GM21447 (cell line): ENCODE data around the gene FBP1.
"Not testable (repeated sequence)": the region's sequence is repeated elsewhere in the genome, so short reads cannot be mapped to it uniquely, and the experiment has no call there.

Experiments
- ATAC-seq: cut with Tn5 transposase; IDR thresholded peaks from one replicate; pipeline ENCODE4 v1.9.1; 2021; ENCODE audit not compliant: unreplicated experiment

Gene FBP1

DNA sequence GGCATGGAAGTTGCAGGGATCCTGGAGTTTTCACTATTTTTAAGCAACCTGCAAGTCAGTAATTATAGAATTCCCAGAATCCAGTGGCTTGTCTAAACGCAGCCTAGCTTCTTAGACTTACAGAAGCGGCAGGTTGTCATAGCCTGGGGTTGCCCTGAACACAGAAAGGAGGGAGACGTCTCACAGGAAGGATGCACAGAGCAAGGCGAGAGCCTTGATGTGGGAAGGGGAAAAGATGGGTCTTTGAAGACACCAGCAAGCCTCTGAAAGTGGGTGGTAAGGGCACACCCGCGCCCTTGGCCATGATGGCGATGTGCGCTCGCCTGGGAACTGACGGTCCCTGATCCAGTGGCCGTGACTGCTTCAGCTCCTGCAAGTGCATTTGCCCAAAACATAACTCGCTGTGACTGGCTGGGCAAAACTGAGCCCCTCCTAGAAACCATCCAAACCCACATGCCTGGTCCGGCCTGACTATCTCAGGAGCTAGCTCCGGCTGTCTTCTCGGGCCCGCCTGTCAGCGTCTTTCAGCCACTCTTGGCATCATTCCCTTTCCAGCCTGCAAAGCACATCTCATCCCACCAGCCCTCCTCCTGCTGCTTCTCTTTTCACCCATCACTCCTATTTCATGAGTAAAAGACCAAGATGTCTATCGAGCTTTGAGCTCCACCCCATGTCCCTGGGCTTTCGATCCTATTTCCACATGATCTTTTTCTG lies 17.1 kb downstream of the FBP1 start:
- ATAC-seq, result no peak

DNA sequence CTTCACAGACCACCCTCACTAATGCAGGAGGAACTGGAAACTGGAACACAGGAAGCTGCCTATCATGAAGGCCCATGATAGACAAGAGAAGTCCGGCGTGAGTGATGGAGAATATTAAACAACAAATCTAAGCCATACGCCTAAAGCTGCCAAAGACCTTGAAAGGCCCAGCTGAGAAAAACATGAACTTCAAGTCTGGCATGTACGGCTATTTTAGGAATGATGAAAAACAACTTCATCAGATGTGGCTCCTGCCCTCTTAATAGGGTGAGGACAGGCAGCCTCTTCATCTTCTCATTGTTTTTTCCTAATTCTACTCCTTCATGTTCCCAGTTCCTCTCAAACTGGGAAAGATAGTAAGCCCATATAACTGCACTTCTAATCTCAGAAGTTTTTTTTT lies 20.3 kb downstream of the FBP1 start:
- ATAC-seq, result no peak

DNA sequence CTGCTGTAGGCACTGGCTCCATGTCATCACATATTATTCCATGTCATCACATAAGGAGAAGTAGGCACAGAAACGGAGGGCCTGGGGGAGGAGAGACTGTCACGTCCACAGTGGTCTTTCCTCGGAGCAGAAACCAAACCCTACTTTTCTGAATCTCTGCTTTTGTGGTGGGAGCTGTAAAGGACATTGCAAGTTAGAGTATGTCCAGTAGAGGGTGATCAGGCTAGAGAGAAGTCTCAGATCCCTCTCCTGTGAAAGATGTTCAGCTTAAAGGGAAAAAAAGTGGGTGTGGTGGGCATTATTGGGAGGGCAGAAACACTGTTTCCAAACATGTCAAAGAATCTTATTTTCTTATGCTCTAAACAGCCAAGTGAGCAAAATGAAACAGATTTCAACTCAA lies 26.3 kb downstream of the FBP1 start:
- no peak for ATAC-seq

DNA sequence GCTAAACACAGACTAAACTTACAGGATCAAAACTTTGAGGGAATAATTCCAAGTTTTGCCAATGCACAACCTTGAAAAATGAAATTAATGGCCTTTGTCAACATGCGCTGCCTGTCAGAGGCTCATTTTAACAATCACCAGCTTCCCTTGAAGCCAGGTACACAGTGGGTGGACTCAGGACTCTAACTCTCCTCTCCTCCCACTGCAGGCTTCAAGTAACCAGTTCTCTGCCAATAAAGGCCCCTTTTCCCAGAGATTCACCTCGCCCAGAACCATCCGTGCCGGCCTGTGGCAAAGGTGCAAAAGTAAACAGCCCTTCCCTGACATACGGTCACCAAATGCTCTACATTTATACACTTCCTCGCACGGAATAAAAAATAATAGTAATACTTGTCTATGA lies 27.2 kb downstream of the FBP1 start:
- no peak for ATAC-seq

DNA sequence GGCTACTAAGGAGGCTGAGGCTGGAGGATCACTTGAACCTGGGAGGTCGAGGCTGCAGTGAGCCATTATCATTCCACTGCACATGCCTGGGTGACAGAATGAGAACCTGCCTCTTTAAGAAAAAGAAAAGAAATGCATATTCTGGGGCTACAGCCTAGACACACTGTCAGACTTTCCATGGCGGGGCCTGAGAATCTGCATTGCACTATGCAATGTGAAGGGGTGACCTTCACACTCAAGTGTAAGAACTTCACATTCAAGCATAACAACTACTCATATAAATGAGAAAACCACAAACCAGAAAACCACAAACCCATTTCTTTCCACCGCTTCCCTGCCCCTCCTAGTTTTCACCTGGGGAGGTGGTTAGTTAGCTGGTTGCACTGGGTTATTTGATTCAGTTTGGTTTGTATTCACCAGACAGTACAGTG lies 27.7 kb downstream of the FBP1 start:
- no peak for ATAC-seq

DNA sequence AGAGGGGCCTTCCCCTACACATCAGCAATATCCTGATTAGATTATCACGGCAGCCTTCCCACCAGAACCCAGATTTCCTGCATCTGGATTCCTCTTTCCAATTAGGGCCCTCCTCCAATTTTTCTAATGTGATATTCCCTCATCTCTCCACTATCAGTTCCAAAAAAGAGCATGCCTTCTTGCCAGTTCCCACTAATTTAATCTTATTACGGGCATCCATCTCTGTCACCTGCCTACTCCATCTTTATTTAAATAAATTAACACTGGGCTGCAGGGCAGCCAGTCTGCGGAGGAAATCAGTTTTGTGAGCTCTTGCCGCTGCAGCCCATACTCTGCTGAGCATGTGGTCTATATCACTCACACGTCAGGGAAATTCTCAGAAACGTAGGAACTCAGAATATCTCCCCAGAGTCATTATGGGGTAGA lies 29.1 kb downstream of the FBP1 start:
- no peak for ATAC-seq

DNA sequence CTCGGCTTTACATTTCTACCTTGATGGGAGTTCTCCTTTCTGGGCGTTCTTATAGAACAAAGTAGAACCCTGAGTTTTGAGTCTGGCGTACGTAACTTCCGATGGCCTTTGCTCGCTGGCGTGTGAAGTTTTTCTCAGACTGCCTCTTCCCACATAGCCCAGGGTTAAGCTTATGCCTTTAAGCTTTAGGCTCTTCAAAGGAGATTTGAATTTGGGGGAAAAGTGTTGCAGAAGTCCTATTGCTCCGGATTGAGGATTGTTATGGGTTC lies 32.0 kb downstream of the FBP1 start:
- ATAC-seq, result no peak

DNA sequence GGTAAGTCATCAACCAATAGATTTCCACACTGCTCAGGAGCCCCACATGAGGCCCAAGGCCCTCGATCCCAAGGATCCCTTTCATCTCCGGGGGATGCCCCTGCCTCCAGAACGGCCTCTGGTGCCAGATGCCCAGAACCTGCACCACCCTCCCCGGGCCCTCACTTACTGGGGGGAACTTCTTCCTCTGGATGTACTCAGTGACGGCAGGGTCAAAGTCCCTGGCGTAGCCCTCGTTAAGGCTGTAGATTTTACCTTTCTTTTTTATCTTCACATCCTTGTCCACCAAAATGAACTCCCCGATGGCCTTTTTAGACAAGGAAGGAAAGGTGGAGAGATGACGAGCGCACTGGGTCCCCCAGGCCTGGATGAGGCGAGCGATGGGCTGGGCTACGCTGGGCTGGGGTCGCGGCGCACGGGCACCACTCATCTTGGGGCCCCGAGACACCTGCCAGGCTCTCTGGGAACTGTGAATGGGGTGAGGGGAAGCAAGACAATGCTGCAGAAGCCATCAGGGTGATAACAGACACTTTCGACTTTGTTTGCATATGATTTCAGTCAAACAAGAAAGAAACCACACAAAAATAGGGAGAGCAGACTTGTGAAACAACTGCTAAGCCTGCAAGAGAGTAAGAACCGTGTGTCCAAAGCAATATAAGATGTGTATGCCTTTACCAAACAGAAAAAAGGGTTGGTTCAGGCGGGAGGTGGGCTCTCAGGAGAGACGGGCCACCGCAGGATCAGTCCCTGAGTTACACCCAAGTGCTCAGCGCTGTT lies 32.5 kb downstream of the FBP1 start:
- no peak for ATAC-seq

DNA sequence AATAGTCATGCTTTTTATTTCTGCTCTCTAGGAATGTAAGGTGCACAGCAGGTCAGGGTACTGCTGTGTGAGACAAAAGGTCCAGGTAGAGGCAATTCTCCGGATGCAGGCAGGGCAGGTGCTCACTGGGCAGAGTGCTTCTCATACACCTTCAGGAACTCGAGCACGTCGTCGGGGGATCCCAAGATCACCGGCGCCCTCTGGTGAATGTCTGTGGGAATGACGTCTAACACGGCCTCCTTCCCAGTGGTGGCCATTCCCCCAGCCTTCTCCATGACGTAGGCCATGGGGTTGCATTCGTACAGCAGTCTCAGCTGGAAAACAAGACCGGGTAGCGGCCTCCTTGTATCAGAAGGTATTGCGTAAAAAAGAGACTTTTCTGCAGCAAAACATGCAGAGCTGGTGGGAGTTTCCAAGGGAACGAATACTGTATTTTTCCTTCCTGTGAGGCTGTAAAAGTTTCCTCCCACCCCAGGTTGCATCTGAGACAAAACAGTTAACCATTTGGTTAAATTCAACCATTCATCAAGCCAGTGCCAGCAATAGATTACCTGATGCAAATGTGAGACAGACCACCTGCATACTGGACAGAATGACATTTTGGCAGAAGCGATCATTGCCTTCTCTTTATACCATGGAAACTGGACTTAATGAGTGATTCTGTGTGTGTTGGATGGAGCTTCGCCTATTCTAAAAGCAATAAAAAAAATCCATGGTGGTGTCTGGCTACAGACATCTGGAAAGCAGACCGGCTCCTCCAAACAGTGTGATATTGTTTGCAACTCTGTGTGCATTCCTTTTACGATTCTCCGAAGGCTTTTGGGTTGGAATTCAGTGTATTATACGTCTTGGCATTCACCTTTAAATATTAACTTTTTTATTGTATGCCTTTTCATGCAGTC lies 35.8 kb downstream of the FBP1 start:
- peak; percentile 63 for ATAC-seq

DNA sequence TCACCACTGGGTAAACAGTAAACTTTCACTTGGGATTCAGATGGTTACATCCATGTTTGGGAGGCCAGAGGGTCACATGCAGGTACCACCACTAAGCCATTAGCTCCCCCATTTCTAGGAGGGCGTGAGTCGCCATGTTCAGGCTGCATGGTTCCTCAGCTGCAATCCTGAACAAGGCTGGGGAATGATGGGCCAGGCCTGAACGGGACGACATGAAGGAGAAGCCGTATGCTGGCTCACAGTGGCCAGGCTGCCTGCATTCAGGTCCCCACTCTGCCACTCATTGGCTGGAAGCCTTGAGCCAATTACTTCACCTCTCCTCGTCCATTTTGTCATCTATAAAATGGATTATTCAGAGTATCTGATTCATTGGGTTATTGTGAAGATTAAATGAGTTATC lies 36.7 kb downstream of the FBP1 start:
- no peak for ATAC-seq

DNA sequence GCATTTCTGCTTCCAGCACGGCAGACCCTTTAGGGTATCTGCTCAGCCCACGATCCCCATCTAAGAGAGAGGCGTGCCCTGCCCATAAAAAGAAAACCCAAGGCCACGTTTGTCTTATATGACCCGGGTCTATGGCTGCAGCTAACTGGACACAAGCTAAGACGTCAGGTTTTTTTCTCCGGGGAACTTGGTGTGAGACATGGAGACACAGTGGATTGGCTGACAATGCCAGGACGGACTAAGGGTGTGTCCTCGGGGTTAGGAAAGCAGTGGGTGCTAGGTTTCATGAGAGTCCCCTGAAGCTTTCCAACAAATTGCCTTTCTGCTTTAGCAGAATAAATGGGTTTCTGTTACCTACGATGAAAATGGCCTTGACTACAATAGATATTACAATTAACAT lies 38.6 kb downstream of the FBP1 start:
- ATAC-seq, result no peak

DNA sequence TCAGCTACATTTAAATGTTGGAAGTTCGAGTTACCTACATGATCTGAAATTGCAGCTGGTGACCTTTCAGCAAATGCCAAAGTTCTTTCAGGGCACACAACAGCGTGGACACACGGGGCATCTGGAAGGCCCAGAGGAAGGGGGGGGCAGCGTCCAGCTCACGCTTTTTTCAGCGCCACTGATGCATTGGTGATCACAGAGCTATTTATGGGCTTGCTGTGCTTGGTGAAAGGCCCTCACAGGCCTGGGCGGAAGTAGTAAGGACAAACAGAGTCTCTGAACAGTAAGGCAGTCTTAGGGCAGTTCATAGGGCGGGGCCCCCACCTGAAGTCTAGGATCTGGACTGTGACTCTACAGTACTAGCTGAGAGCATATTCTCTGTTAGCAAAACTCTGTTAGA lies 39.1 kb downstream of the FBP1 start:
- ATAC-seq, result no peak

DNA sequence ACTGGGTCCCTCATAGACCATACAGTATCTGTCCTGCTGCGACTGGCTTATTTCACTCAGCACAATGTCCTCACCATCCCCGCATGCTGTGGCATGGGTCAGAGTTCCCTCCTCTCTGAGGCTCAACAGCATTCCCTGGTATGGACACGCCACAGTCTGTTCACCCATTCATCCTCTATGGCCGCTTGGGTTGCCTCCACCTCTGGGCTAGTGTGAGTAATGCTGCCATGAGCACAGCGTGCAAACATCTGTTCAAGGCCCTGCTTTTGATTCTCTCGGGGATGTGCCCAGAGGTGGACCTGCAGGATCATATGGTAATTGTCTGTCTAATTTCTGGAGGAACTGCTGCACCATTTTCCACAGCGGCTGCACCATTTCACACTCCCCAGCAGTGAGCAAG lies 40.2 kb downstream of the FBP1 start:
- no peak for ATAC-seq

DNA sequence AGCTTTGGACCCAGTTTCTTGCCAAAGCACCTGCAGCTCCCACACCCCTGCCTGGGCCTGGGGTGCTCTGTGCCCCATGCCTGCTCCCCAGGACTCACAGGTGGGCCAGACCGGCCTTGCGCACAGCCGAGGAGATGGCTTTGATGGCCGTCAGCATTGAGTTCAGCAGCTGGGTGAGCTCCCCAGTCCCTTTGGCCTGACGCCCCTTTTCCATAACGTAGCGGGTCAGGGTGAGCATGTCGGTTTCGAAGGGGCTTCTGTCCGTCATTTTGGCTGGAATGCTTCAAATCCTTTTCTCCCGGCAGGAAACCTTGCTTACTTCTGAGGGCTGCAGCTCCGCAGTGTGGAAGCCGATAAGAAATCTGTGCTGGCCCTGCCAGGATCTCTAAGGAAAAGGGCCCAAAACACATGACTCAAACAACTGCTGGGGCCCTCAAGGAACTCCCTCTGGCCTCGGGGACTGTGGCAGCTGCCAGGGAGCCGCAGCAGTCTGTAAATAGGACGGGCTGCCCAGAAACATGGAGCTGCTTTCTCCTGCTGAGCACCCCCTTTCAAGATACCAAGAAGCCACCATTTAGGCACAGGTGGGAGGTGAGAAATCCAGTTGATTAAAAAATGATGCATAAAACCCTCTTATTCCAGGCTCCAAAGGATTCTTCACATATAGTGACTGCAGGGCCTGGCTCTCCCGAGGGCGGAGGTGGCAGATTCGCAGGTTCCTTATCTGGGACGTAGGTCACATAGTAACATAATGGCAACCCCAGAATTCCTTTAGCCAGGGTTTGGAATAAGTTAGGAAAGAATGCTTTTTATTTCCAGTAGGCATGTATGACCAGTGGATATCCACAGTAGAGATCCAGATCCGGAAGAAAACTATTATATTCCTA lies 45.6 kb downstream of the FBP1 start, which contains the start of gene FBP2:
Gene FBP2, minus strand, starts transcription at position 366 of the 887 bp plus-strand sequence. Its CDS starts 98 bp downstream, at position 268.
- no peak for ATAC-seq

DNA sequence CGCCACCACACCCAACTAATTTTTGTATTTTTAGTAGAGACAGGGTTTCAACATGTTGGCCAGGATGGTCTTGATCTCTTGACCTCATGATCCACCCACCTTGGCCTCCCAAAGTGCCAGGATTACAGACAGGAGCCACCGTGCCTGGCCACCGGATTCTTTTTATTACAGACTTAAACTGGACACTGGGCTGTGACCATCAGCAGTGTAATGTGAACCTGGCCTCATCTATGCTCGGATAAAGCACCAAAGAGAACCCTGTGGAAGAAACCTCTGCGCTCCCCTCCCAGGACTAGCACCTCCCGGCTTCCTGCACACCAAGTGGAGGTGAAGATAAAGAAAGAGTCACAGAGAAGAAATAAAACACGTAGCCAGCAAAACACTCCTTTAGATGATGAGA lies 46.6 kb downstream of the FBP1 start:
- ATAC-seq, result not testable (repeated sequence)

DNA sequence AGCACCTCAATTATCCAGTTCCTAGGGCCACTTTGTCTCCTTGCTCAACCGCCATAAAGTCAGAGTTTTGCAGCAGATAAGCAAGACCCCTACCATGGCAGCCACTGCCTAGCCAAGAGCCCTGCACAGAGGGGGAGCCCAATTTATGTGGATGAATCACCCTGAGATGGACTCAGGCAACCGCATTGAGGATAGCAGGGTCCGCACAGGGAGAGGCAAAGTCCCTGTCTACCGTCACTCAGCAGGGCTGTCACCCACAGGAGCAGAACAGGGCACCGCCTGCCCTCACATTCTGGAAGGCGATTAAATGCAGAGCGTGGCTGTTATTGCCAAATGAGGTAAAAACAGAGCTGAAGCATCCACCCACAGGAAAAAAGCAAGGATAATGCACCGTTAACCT lies 47.4 kb downstream of the FBP1 start:
- no peak for ATAC-seq

DNA sequence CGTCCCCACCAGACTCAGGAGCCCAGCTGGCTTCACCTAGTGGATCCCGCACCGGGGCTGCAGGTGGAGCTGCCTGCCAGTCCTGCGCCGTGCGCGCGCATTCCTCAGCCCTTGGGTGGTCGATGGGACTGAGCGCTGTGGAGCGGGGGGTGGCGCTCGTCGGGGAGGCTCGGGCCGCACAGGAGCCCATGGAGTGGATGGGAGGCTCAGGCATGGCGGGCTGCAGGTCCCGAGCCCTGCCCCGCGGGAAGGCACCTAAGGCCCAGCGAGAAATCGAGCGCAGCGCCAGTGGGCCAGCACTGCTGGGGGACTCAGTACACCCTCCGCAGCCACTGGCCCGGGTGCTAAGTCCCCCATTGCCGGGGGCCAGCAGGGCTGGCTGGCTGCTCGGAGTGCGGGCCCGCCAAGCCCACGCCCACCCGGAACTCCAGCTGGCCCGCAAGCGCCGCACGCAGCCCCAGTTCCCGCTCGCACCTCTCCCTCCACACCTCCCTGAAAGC lies 48.2 kb downstream of the FBP1 start:
- not testable (repeated sequence) for ATAC-seq

DNA sequence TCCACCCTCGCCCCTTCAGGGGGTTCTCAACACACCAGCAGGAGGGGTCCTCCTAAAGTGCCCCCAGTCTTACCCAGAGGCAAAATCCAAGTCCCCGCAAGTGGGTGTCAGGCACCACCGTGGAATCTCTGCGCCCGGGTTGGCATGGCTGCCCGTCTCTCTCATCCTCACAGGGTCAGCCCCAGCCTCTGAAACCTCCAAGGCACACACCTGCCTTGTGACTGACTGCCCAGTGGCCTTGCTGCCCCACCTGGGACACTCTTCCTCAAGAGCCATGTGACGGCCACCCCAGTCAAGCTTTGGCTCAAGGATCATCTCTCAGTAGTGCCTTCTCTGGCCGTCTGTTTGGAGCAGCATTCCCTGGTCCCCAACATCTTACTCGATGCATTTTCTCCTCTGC lies 50.6 kb downstream of the FBP1 start:
- ATAC-seq, result no peak

DNA sequence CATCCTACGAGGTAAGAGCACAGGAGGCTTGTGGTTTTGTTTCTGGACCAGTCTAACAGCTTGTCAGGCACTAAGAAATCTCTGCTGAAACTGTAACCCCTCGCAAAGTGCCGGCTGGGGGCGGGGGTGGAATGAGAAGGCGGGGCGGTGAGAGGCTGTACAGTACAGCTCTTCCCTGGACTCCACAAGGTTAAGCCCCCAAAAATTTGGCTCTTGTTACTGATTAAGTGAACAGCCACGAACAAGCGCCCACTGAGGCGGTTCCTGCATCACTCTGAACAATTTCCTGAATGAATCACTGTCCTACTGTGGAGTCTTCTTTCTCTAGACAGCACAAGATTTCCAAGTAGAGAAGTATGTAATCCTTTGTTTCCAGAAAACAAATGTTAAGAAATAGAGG lies 52.5 kb downstream of the FBP1 start:
- no peak for ATAC-seq

DNA sequence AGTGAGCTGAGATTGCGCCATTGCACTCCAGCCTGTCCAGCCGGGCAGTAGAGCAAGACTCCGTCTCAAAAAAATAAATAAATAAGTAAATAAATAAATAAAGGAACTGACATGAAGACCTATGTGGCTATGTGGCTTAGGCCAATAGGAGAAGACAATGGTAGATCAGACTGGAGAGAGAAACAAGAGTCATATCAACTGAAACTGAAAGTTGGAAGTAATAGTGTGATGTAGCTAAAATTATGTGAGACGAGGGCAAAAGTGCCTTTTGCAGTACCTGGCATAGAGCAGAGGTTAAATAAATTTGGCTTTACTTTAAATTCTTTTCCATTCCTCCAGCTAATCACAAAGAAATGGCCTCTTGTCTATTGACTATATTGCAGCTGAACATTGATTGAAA lies 53.0 kb downstream of the FBP1 start:
- no peak for ATAC-seq

DNA sequence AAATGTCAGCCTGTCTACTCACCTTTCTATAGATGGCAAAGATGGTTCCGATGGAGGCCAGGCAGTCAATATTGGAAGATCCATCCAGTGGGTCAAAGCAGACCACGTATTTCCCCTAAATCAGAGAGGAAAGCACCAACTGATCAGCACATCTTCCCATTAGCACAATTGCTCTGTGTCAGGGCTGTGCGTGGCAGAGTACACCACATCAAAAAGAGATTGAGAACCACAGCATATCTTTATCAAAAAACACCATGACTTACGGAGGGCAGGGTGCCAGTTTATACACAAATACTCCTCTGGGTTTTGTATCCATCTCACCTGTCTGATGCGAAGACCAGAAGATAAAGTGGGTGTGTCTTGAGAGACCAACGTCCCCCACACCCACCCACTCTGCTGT lies 54.8 kb downstream of the FBP1 start:
- ATAC-seq, result no peak
